Activated naive CD4-positive, alpha-beta T cell treated with anti-CD3 and anti-CD28 coated beads, Interleukin-2, amount 10 ng/mL, durations not matched to agents 7 days and 5 days (primary cell): ENCODE data around the gene SEMG1.

Source experiments
- CTCF ChIA-PET: fragments of 350-600 bp; sonication (Branson Sonifier 250); formaldehyde crosslinking; loops from one replicate; lab custom pipeline; 2021; ENCODE audit warnings: antibody characterized with exemption; lab: Charles Lee
- DNase-seq: peaks from one replicate; pipeline ENCODE4 v3.0.0-alpha.2; 2020
- H3K27ac Mint-ChIP-seq: one replicate; pipeline ENCODE4 v1.8.0; 2021; ENCODE audit warnings: mild to moderate bottlenecking, moderate library complexity, mixed read lengths
- H3K27me3 Mint-ChIP-seq: one replicate; pipeline ENCODE4 v1.8.0; 2021; ENCODE audit warnings: mild to moderate bottlenecking, mixed read lengths
- H3K36me3 Mint-ChIP-seq: one replicate; pipeline ENCODE4 v1.8.0; 2021; ENCODE audit warnings: mixed read lengths
- H3K4me1 Mint-ChIP-seq: one replicate; pipeline ENCODE4 v1.8.0; 2021; ENCODE audit warnings: mixed read lengths
- H3K4me3 Mint-ChIP-seq: one replicate; pipeline ENCODE4 v1.8.0; 2021; ENCODE audit warnings: mild to moderate bottlenecking, moderate library complexity, mixed read lengths
- H3K9me3 Mint-ChIP-seq: one replicate; pipeline ENCODE4 v1.8.0; 2021; ENCODE audit warnings: mixed read lengths

Gene SEMG1

DNA sequence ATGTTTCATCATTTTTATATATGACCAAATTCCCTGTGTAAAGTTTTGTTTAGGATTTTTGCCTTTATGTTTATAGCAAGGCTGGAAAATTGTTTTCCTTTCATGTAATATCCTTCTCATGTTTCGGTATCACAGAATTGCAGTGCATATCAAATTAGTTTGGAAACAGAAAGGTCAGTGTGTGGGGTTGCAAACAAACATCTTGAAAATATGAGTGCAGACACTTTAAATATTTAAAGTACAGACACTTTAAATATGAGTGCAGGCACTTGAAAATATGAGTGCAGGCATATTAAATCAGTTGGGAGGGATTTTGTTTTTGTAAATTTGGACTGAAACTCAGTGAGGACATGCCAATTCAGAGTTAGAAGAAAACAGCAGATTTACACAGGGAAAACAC lies 41.0 kb downstream of the SEMG1 start:
- no peak for DNase-seq
- H3K4me3 Mint-ChIP-seq = no peak overlapping the region
- CTCF ChIA-PET = no interaction called here
- H3K27me3 Mint-ChIP-seq = peaks cover 30% of the 10 kb centered on the region
- no peaks in the 10 kb centered on the region for H3K36me3 Mint-ChIP-seq
- no peaks in the 10 kb centered on the region for H3K4me1 Mint-ChIP-seq
- no peak overlapping the region for H3K27ac Mint-ChIP-seq
- no peaks in the 10 kb centered on the region for H3K9me3 Mint-ChIP-seq

DNA sequence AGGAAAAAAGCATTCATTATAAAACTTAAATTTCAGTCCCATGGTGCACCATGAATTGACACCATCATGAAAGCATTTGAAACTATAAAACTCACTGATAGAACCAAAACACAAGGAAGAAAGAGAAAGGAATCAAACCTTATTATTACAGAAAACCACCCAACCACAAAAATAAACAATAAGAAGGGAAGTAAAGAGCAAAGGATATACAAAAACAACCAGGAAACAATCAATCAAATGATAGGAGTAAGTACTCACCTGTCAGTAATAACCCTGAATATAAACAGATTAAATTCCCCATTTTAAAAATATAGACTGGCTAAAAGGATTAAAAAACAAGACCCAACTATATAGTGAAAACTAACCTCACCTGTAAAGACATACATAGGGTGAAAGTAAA lies 41.8 kb downstream of the SEMG1 start:
- no peak overlapping the region for H3K27ac Mint-ChIP-seq
- no peaks in the 10 kb centered on the region for H3K4me1 Mint-ChIP-seq
- no peak for DNase-seq
- H3K4me3 Mint-ChIP-seq = no peak overlapping the region
- no peaks in the 10 kb centered on the region for H3K36me3 Mint-ChIP-seq
- CTCF ChIA-PET = no interaction called here
- no peaks in the 10 kb centered on the region for H3K9me3 Mint-ChIP-seq
- peaks cover 38% of the 10 kb centered on the region for H3K27me3 Mint-ChIP-seq

- peaks cover 29% of the 10 kb centered on the region for H3K27me3 Mint-ChIP-seq
- CTCF ChIA-PET = no interaction called here
- no peak for DNase-seq
- H3K36me3 Mint-ChIP-seq = no peaks in the 10 kb centered on the region
- H3K27ac Mint-ChIP-seq = no peak overlapping the region
- no peaks in the 10 kb centered on the region for H3K9me3 Mint-ChIP-seq
- H3K4me3 Mint-ChIP-seq = no peak overlapping the region
- no peaks in the 10 kb centered on the region for H3K4me1 Mint-ChIP-seq
These were observed 45.2 kb downstream of the SEMG1 start for GRCh38 chr20:45251884-45252560.

- no peak for DNase-seq
- Mint-ChIP-seq H3K36me3 (no peaks in the 10 kb centered on the region), H3K9me3 (no peaks in the 10 kb centered on the region), H3K4me1 (no peaks in the 10 kb centered on the region), H3K4me3 (no peak overlapping the region), H3K27ac (no peak overlapping the region), H3K27me3 (peaks cover 29% of the 10 kb centered on the region)
- CTCF ChIA-PET = interaction anchor here (0.6 kb wide), 1 partner anchor 209 kb away, joined by 3 read pairs; no protein-coding TSS in a partner anchor
These were observed 46.4 kb downstream of the SEMG1 start for GRCh38 chr20:45253261-45253660.

GRCh38 chr20:45254383-45255262 lies 47.8 kb downstream of the SEMG1 start, which contains the start of gene SLPI:
Gene SLPI, minus strand, starts transcription at chr20:45254564. Its CDS starts 21 bp downstream, at chr20:45254543.
- no peak within 1 kb of the TSS for H3K4me3 Mint-ChIP-seq
- CTCF ChIA-PET = interaction anchor here (1.5 to 1.9 kb wide), 2 partner anchors 37 to 39 kb away, joined by 3 to 5 read pairs; no protein-coding TSS in a partner anchor
- H3K36me3 Mint-ChIP-seq = no peaks in the 10 kb centered on the region
- no peak for DNase-seq
- H3K9me3 Mint-ChIP-seq = no peaks in the 10 kb centered on the region
- H3K27ac Mint-ChIP-seq = no peak within 1 kb of the TSS
- no peaks in the 10 kb centered on the region for H3K4me1 Mint-ChIP-seq
- H3K27me3 Mint-ChIP-seq = peaks cover 33% of the 10 kb centered on the region

DNA sequence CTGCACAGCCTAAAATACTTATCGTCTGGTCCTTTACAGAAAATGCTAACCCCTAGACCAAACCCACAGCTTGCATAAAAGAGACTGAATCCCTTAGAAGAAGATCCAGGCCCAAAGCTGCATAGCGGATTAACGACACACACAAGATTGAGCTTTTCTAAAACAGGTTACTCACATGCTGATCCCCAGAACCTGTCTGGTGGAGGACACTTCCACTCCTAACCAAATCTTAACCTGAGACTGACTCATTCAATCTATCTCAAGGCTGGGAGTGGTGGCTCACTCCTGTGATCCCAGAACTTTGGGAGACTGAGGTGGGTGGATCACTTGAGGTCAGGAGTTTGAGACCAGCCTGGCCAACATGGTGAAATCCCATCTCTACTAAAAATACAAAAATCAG lies 50.3 kb downstream of the SEMG1 start:
- H3K4me3 Mint-ChIP-seq = no peak overlapping the region
- DNase-seq = no peak
- H3K27me3 Mint-ChIP-seq = peaks cover 21% of the 10 kb centered on the region
- no peaks in the 10 kb centered on the region for H3K9me3 Mint-ChIP-seq
- H3K36me3 Mint-ChIP-seq = no peaks in the 10 kb centered on the region
- H3K4me1 Mint-ChIP-seq = no peaks in the 10 kb centered on the region
- CTCF ChIA-PET = interaction anchor here (0.6 kb wide), 1 partner anchor 70 kb away, joined by 3 read pairs; no protein-coding TSS in a partner anchor
- no peak overlapping the region for H3K27ac Mint-ChIP-seq

- no peak for DNase-seq
- Mint-ChIP-seq H3K9me3 (no peaks in the 10 kb centered on the region), H3K27ac (no peak overlapping the region), H3K36me3 (no peaks in the 10 kb centered on the region), H3K27me3 (peaks cover 19% of the 10 kb centered on the region), H3K4me3 (no peak overlapping the region), H3K4me1 (no peaks in the 10 kb centered on the region)
- CTCF ChIA-PET = no interaction called here
These were observed 50.9 kb downstream of the SEMG1 start for GRCh38 chr20:45257711-45258110.

DNA sequence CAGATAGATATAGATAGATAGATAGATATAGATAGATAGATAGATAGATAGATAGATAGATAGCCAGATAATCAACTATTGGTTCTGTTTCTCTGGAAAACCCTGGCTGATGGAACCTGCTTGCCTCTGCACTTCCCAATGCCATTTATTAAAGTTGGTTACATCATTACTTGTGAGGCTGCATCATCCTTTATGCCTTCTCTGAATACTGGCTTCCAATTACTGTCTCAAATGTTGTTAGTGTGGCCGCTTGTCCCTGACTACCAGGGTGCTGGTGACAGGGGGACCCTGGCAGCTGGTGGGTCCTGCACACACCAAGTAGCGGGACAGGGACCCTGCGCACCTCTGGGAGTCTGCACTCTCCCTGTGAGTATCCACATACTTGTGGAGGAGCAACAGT lies 51.4 kb downstream of the SEMG1 start:
- DNase-seq = no peak
- Mint-ChIP-seq H3K27me3 (peaks cover 15% of the 10 kb centered on the region), H3K36me3 (no peaks in the 10 kb centered on the region), H3K27ac (no peak overlapping the region), H3K9me3 (no peaks in the 10 kb centered on the region), H3K4me1 (no peaks in the 10 kb centered on the region), H3K4me3 (no peak overlapping the region)
- CTCF ChIA-PET = no interaction called here

GRCh38 chr20:45258664-45259063 lies 51.8 kb downstream of the SEMG1 start:
- DNase-seq = no peak
- Mint-ChIP-seq H3K27ac (no peak overlapping the region), H3K4me3 (no peak overlapping the region), H3K4me1 (no peaks in the 10 kb centered on the region), H3K27me3 (peaks cover 11% of the 10 kb centered on the region), H3K9me3 (no peaks in the 10 kb centered on the region), H3K36me3 (no peaks in the 10 kb centered on the region)
- CTCF ChIA-PET = no interaction called here
